Neural cell (in vitro differentiated cells): ENCODE measurements around the gene MPND.

Experiments
- EP300 ChIP-seq: fragments of 450-650 bp; conservative IDR thresholded peaks from 2 replicates; pipeline ENCODE4 v1.6.1; 2014; ENCODE audit warnings: antibody characterized with exemption, mild to moderate bottlenecking, moderate library complexity; ENCODE audit not compliant: poor library complexity, severe bottlenecking
- EZH2 ChIP-seq: fragments of 200-600, 300-800 bp; shearing (Covaris generic), sonication (generic); IDR thresholded peaks from 2 replicates; pipeline ENCODE4 v1.6.1; 2014; ENCODE audit warnings: antibody characterized with exemption, low read length, borderline replicate concordance, mild to moderate bottlenecking; ENCODE audit not compliant: insufficient read depth, poor library complexity, severe bottlenecking
- POLR2AphosphoS5 ChIP-seq: IDR thresholded peaks from 2 replicates; pipeline ENCODE4 v1.6.1; 2012
- SMC3 ChIP-seq: fragments of 450-650 bp; conservative IDR thresholded peaks from 2 replicates; pipeline ENCODE4 v1.6.1; 2014; ENCODE audit warnings: antibody characterized with exemption, mild to moderate bottlenecking, moderate library complexity; ENCODE audit not compliant: poor library complexity
- TF ChIP-seq, protein P1 (sequence below): fragments of 450-650 bp; IDR thresholded peaks from 2 replicates; pipeline ENCODE4 v1.5.1; 2014; ENCODE audit warnings: antibody characterized with exemption, mild to moderate bottlenecking, moderate library complexity; ENCODE audit not compliant: poor library complexity, severe bottlenecking
- TF ChIP-seq, protein P2 (sequence below): IDR thresholded peaks from 2 replicates; pipeline ENCODE4 v1.6.1; 2012; ENCODE audit warnings: borderline replicate concordance

DNA sequence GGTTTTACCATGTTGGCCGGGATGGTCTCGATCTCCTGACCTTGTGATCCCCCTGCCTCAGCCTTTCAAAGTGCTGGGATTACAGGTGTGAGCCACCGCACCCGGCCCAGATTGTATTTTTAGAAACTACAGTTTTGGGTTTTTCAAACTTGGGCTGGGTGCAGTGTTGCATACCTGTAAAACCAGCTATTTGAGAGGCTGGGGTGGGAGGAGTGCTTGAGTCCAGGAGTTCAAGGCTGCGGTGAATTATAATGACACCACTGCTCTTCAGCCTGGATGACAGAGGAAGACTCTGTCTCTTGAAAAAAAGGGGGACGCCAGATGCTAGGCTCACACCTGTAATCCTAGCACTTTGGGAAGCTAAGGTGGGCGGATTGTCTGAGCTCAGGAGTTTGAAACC lies 63.3 kb downstream of the MPND start:
- TF ChIP-seq, protein P1, sequence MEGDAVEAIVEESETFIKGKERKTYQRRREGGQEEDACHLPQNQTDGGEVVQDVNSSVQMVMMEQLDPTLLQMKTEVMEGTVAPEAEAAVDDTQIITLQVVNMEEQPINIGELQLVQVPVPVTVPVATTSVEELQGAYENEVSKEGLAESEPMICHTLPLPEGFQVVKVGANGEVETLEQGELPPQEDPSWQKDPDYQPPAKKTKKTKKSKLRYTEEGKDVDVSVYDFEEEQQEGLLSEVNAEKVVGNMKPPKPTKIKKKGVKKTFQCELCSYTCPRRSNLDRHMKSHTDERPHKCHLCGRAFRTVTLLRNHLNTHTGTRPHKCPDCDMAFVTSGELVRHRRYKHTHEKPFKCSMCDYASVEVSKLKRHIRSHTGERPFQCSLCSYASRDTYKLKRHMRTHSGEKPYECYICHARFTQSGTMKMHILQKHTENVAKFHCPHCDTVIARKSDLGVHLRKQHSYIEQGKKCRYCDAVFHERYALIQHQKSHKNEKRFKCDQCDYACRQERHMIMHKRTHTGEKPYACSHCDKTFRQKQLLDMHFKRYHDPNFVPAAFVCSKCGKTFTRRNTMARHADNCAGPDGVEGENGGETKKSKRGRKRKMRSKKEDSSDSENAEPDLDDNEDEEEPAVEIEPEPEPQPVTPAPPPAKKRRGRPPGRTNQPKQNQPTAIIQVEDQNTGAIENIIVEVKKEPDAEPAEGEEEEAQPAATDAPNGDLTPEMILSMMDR = no peak
- TF ChIP-seq POLR2AphosphoS5 (no peak), SMC3 (no peak), EZH2 (no peak), EP300 (no peak)
- TF ChIP-seq, protein P2, sequence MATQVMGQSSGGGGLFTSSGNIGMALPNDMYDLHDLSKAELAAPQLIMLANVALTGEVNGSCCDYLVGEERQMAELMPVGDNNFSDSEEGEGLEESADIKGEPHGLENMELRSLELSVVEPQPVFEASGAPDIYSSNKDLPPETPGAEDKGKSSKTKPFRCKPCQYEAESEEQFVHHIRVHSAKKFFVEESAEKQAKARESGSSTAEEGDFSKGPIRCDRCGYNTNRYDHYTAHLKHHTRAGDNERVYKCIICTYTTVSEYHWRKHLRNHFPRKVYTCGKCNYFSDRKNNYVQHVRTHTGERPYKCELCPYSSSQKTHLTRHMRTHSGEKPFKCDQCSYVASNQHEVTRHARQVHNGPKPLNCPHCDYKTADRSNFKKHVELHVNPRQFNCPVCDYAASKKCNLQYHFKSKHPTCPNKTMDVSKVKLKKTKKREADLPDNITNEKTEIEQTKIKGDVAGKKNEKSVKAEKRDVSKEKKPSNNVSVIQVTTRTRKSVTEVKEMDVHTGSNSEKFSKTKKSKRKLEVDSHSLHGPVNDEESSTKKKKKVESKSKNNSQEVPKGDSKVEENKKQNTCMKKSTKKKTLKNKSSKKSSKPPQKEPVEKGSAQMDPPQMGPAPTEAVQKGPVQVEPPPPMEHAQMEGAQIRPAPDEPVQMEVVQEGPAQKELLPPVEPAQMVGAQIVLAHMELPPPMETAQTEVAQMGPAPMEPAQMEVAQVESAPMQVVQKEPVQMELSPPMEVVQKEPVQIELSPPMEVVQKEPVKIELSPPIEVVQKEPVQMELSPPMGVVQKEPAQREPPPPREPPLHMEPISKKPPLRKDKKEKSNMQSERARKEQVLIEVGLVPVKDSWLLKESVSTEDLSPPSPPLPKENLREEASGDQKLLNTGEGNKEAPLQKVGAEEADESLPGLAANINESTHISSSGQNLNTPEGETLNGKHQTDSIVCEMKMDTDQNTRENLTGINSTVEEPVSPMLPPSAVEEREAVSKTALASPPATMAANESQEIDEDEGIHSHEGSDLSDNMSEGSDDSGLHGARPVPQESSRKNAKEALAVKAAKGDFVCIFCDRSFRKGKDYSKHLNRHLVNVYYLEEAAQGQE = no peak
